NK-92 (cell line): ENCODE data around the gene ADGRB2.

ENCODE experiments used
- DNase-seq: peaks from one replicate; lab custom pipeline; 2025; ENCODE audit not compliant: unreplicated experiment; lab: John Stamatoyannopoulos, UW

ADGRB2 gene

GRCh38 chr1:31750858-31751510 lies 13.2 kb downstream of the ADGRB2 start:
- DNase-seq: no peak

- DNase-seq: no peak
Measured at GRCh38 chr1:31749785-31750735, 14.1 kb downstream of the ADGRB2 start.

- DNase-seq: no peak
Measured at GRCh38 chr1:31748365-31748764, 15.8 kb downstream of the ADGRB2 start.

- DNase-seq: no peak
Measured at GRCh38 chr1:31747304-31747703, 16.8 kb downstream of the ADGRB2 start.

GRCh38 chr1:31746687-31747086 lies 17.5 kb downstream of the ADGRB2 start:
- no peak for DNase-seq

GRCh38 chr1:31745946-31746670 lies 18.0 kb downstream of the ADGRB2 start:
- DNase-seq: no peak

GRCh38 chr1:31745096-31745945 lies 18.8 kb downstream of the ADGRB2 start:
- no peak for DNase-seq

- no peak for DNase-seq
Measured at GRCh38 chr1:31744165-31744888, 19.8 kb downstream of the ADGRB2 start.

GRCh38 chr1:31742462-31743212 lies 21.5 kb downstream of the ADGRB2 start:
- DNase-seq: no peak

- DNase-seq: no peak
Measured at GRCh38 chr1:31739346-31739745, 24.8 kb downstream of the ADGRB2 start.

- DNase-seq: no peak
Measured at GRCh38 chr1:31736675-31737074, 27.5 kb downstream of the ADGRB2 start.

GRCh38 chr1:31735571-31735970 lies 28.6 kb downstream of the ADGRB2 start:
- no peak for DNase-seq

GRCh38 chr1:31734582-31735107 lies 29.5 kb downstream of the ADGRB2 start:
- DNase-seq: no peak

GRCh38 chr1:31733389-31734219 lies 30.5 kb downstream of the ADGRB2 start:
- DNase-seq: no peak

GRCh38 chr1:31732751-31733289 lies 31.3 kb downstream of the ADGRB2 start:
- DNase-seq: no peak

- no peak for DNase-seq
Measured at GRCh38 chr1:31732343-31732742, 31.8 kb downstream of the ADGRB2 start.

- DNase-seq: no peak
Measured at GRCh38 chr1:31731049-31731565, 33.0 kb downstream of the ADGRB2 start.
